CD4-positive, CD25-positive, alpha-beta regulatory T cell (primary cell): ENCODE results near the gene RPL36AL. TPM values are rescaled to one million over a fixed set of nuclear protein-coding genes. Genes with fewer than 3 reads are reported as not detected.
A peak's percentile ranks its signal among the peaks of the same experiment; 100 is the strongest.
"Not testable (repeated sequence)": the region's sequence is repeated elsewhere in the genome, so short reads cannot be mapped to it uniquely, and the experiment has no call there.

ENCODE experiments used
- ATAC-seq, 2 donors: fragments of 150-1000 bp; cut with Tn5 transposase; one replicate each; pipeline ENCODE4 v1.10.0; 2021; ENCODE audit warnings: low read depth in 2 of 2, moderate number of reproducible peaks in 2 of 2, moderate library complexity in 1 of 2
- DNase-seq, 3 donors: peaks; one replicate each; pipeline versions ENCODE4 v3.0.0 to v3.0.0-alpha.2; 2012 to 2022; ENCODE audit warnings: mixed read lengths in 1 of 3
- H3K27ac ChIP-seq: one replicate; pipeline ENCODE4 v1.7.0; 2013; ENCODE audit warnings: mild to moderate bottlenecking, low read length; ENCODE audit not compliant: insufficient read depth, poor library complexity, severe bottlenecking
- H3K27me3 ChIP-seq: one replicate; pipeline ENCODE4 v1.7.0; 2013; ENCODE audit warnings: low read length; ENCODE audit not compliant: control insufficient read depth, insufficient read depth
- H3K36me3 ChIP-seq: one replicate; pipeline ENCODE4 v1.7.0; 2013; ENCODE audit warnings: mild to moderate bottlenecking, low read length, moderate library complexity; ENCODE audit not compliant: control insufficient read depth, insufficient read depth
- H3K4me1 ChIP-seq: 2 replicates; pipeline ENCODE4 v1.7.0; 2013; ENCODE audit warnings: mild to moderate bottlenecking, low read length; ENCODE audit not compliant: insufficient read depth, control insufficient read depth, poor library complexity, severe bottlenecking
- H3K4me3 ChIP-seq: one replicate; pipeline ENCODE4 v1.7.0; 2013; ENCODE audit warnings: low read depth, mild to moderate bottlenecking, low read length, moderate library complexity
- H3K9me3 ChIP-seq, 2 experiments: 1 replicate in 1 of 2; 2 replicates in 1 of 2; pipeline ENCODE4 v1.7.0; 2013; ENCODE audit warnings: low read length in 2 of 2, mild to moderate bottlenecking in 1 of 2, moderate library complexity in 1 of 2; ENCODE audit not compliant: control insufficient read depth in 2 of 2
- H3K27ac Mint-ChIP-seq, 3 donors: one replicate each; pipeline ENCODE4 v1.8.0; 2020 to 2022; ENCODE audit warnings: mild to moderate bottlenecking in 3 of 3, mixed read lengths in 3 of 3, moderate library complexity in 2 of 3
- H3K27me3 Mint-ChIP-seq: one replicate; pipeline ENCODE4 v1.8.0; 2022; ENCODE audit warnings: mild to moderate bottlenecking, mixed read lengths
- H3K36me3 Mint-ChIP-seq: one replicate; pipeline ENCODE4 v1.8.0; 2020; ENCODE audit warnings: mixed read lengths
- H3K4me1 Mint-ChIP-seq, 4 donors: one replicate each; pipeline ENCODE4 v1.8.0; 2020 to 2022; ENCODE audit warnings: mixed read lengths in 4 of 4, mild to moderate bottlenecking in 1 of 4
- H3K4me3 Mint-ChIP-seq, 4 donors: one replicate each; pipeline ENCODE4 v1.8.0; 2020 to 2022; ENCODE audit warnings: mild to moderate bottlenecking in 4 of 4, mixed read lengths in 4 of 4, moderate library complexity in 3 of 4
- H3K9me3 Mint-ChIP-seq, 7 donors: one replicate each; pipeline ENCODE4 v1.8.0; 2020 to 2022; ENCODE audit warnings: mixed read lengths in 7 of 7, mild to moderate bottlenecking in 3 of 7, moderate library complexity in 2 of 7
- polyA plus RNA-seq, 4 donors: library from polyadenylated mRNA; unstranded; fragments of 300-500 nt; fragmentation: Illumina TruSeq; gene quantifications; one replicate each; pipeline ENCODE4 v1.2.3, GENCODE V29; 2021
- total RNA-seq: library from RNA; stranded (reverse); gene quantifications from one replicate; pipeline ENCODE4 v1.2.3, GENCODE V29; 2022

Gene RPL36AL
- total and polyA plus RNA-seq, 5 donors from 2014 or later = 240 to 774 (median 735) TPM

DNA sequence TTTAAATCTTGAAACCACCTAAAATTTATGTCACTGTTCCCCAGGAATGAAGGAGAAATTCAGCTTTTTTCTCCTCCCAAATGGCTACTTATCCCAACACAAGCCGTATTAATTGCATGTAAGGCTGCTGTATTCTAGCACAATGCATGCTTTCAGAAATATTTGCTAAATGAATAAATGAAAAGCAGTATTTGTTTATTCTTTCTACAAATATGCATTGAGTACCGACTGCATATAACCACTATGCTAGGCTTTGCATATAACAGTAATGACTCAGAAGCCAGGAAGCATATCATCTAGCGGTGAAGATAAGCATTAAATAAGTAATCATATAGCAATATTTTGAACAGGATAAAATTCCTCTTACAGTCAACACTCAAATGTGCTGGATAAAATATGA, 27.4 kb downstream of the RPL36AL start:
- ATAC-seq (no peak), DNase-seq (no peak)
- Mint-ChIP-seq H3K36me3 (no peaks in the 10 kb centered on the region), H3K9me3 (peaks cover 0 to 2% (median 0%) of the 10 kb centered on the region in 7 donors), H3K4me3 (no peak overlapping the region), H3K4me1 (peaks cover 8 to 18% (median 13%) of the 10 kb centered on the region in 4 donors), H3K27me3 (no peaks in the 10 kb centered on the region), H3K27ac (no peak overlapping the region)
- H3K27ac ChIP-seq = no peak overlapping the region
- no peaks in the 10 kb centered on the region for H3K36me3 ChIP-seq
- peaks cover 15% of the 10 kb centered on the region for H3K4me1 ChIP-seq
- H3K27me3 ChIP-seq = no peaks in the 10 kb centered on the region
- no peaks in the 10 kb centered on the region for H3K9me3 ChIP-seq
- no peak overlapping the region for H3K4me3 ChIP-seq

DNA sequence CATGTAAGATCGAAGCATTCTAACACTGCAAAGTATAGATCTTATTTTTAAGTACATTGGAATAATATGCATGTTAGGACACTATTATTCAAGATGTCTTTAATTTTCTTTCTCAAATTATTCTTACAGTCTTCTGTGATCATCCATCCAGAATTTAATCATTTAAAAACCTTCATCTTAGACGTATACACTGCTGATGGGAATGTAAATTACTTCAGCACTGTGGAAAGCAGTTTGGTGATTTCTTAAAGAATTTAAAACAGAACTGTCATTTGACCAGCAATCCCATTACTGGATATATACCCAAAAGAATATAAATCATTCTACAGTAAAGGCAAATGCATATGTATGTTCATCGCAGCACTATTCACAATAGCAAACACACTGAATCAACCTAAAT, 31.0 kb downstream of the RPL36AL start:
- Histone ChIP-seq H3K27ac (no peak overlapping the region), H3K4me3 (no peak overlapping the region), H3K36me3 (peaks cover 3% of the 10 kb centered on the region), H3K4me1 (peaks cover 4% of the 10 kb centered on the region), H3K9me3 (no peaks in the 10 kb centered on the region), H3K27me3 (no peaks in the 10 kb centered on the region)
- peaks cover 0 to 7% (median 0%) of the 10 kb centered on the region in 7 donors for H3K9me3 Mint-ChIP-seq
- ATAC-seq (no peak), DNase-seq (no peak)
- H3K27me3 Mint-ChIP-seq = peaks cover 11% of the 10 kb centered on the region
- peaks cover 9% of the 10 kb centered on the region for H3K36me3 Mint-ChIP-seq
- peaks cover 8 to 30% (median 19%) of the 10 kb centered on the region in 4 donors for H3K4me1 Mint-ChIP-seq
- H3K27ac Mint-ChIP-seq = peak overlapping the region in 1 of 3 donors; percentile 67
- peak overlapping the region in 2 of 4 donors; percentile 7 to 28 for H3K4me3 Mint-ChIP-seq

DNA sequence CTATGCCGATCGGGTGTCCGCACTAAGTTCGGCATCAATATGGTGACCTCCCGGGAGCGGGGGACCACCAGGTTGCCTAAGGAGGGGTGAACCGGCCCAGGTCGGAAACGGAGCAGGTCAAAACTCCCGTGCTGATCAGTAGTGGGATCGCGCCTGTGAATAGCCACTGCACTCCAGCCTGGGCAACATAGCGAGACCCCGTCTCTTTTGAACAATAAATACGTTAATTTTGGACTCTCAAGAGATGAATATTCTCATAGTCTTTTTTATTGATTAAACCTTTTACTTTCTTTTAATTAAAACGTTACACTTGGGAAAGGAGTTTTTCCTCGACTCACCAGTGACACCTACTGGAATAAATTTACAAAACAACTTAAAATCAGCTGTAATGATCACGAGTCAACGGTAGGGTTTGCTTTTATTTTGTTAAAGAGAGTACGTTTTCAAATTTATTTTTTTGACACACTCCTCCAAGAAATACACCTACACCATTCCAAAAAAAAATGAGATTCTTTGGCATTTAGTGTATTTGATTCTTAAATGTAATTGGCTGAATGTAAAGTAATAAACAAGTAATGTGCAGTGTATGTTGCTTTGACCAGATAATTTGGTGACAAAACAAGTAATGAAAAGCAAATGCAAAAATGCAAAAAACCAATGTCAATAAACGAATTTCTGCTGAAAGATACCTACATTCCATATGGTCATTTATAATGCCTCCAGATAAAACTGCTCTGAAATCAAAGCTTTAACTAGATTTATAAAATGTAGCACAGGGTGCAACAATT, 33.6 kb downstream of the RPL36AL start:
- Mint-ChIP-seq H3K4me3 (peak overlapping the region; percentile 91 to 96 (median 94)), H3K4me1 (peaks cover 27 to 56% (median 39%) of the 10 kb centered on the region in 4 donors), H3K27ac (peak overlapping the region; percentile 97 to 100 (median 99)), H3K27me3 (peaks cover 11% of the 10 kb centered on the region), H3K36me3 (peaks cover 34% of the 10 kb centered on the region), H3K9me3 (peaks cover 0 to 7% (median 0%) of the 10 kb centered on the region in 7 donors)
- Histone ChIP-seq H3K4me1 (peaks cover 28% of the 10 kb centered on the region), H3K27me3 (no peaks in the 10 kb centered on the region), H3K4me3 (peak overlapping the region; percentile 100), H3K9me3 (no peaks in the 10 kb centered on the region), H3K27ac (peak overlapping the region; percentile 97), H3K36me3 (peaks cover 27% of the 10 kb centered on the region)
- ATAC-seq = peak; percentile 35 to 39
- peak; percentile 18 to 86 (median 83) for DNase-seq

DNA sequence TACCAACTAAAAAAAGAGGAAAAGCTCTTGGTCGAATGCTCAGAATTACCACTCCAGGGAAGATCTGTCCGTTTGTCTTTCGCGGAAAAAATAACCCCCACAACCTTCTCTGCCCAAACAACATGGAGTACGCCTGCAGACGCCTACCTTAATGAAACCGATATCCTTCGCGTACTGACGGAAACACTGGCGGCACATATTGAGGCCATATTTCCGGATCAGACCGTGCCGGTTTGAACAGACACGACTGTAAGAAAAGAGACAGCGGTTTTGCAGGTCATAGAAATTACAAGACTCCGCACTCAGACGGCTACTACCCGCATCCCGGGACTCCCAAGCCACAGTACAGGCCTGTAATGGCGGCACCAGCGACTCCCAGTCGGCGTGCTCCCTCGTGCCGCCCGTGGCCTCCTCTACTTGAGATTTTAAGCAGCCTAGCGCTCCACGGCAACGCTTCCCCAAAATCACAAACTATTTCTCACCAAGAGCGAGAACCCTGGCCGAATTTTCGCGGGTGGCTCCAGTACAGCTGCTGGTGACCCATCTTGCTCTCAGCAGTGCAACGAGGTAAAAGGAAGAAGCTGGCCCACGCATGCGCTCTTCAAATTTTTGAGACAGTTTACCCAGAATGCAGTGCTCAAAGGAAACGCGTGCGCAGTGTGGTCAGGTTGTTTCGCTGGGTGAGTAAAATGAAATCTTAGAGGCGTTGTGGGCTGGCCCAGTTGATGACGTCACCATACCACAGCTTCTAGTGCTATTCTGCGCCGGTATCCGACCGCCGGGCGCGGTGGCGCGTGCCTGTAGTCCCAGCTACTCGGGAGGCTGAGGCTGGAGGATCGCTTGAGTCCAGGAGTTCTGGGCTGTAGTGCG, 34.4 kb downstream of the RPL36AL start, which contains the start of gene RPS29:
Gene RPS29 (minus strand): TSS at position 578 of the 870 bp plus-strand sequence. CDS start 34 bp downstream, at position 544.
- Histone ChIP-seq H3K9me3 (no peaks in the 10 kb centered on the region), H3K4me1 (peaks cover 32% of the 10 kb centered on the region)
- H3K36me3 Mint-ChIP-seq = peaks cover 39% of the 10 kb centered on the region

DNA sequence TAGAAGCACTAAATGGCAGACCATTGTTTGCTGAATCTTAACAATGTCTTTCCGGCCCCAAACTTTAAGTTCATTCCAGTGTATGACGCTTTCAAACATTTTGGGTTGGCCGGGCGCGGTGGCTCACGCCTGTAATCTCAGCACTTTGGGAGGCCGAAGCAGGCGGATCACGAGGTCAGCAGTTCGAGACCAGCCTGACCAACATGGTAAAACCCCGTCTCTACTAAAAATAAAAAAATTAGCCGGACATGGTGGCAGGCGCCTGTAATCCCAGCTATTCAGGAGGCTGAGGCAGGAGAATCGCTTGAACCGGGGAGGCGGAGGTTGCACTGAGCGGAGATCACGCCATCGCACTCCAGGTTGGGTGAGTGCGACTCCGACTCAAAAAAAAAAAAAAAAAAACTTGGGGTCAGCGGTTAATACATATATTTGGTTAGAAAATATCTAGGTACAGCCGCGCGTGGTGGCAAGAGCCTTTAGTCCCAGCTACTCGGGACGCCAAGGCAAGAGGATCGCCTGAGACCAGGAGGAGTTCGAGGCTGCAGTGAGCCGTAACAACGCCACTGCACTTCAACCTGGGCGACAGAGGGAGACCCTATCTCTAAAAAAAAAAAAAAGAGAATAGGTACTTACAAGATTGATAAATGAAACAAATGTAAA, 35.3 kb downstream of the RPL36AL start:
- not testable (repeated sequence) for H3K9me3 Mint-ChIP-seq, H3K9me3 ChIP-seq, H3K27me3 ChIP-seq, ATAC-seq
- H3K27ac Mint-ChIP-seq = peak overlapping the region; percentile 54 to 100 (median 97)
- peaks cover 11% of the 10 kb centered on the region for H3K27me3 Mint-ChIP-seq
- Histone ChIP-seq H3K4me1 (peaks cover 34% of the 10 kb centered on the region), H3K27ac (peak overlapping the region; percentile 97), H3K4me3 (peak overlapping the region; percentile 100), H3K36me3 (peaks cover 27% of the 10 kb centered on the region)
- DNase-seq = peak in 1 of 3 donors; percentile 27
- peak overlapping the region; percentile 91 to 96 (median 94) for H3K4me3 Mint-ChIP-seq
- H3K4me1 Mint-ChIP-seq = peaks cover 32 to 68% (median 46%) of the 10 kb centered on the region in 4 donors
- H3K36me3 Mint-ChIP-seq = peaks cover 39% of the 10 kb centered on the region

More for the DNA sequence above, 34.4 kb downstream of the RPL36AL start, which contains the start of gene RPS29:
- peak; percentile 97 to 99 (median 99) for DNase-seq
- H3K4me3 ChIP-seq = peak within 1 kb of the TSS; percentile 100
- peak within 1 kb of the TSS; percentile 97 for H3K27ac ChIP-seq
- Mint-ChIP-seq H3K27me3 (peaks cover 11% of the 10 kb centered on the region), H3K9me3 (peaks cover 0 to 7% (median 0%) of the 10 kb centered on the region in 7 donors), H3K4me1 (peaks cover 30 to 64% (median 45%) of the 10 kb centered on the region in 4 donors), H3K4me3 (peak within 1 kb of the TSS; percentile 91 to 96 (median 94)), H3K27ac (peak within 1 kb of the TSS; percentile 97 to 100 (median 99))
- peak; percentile 85 to 89 for ATAC-seq
- peaks cover 27% of the 10 kb centered on the region for H3K36me3 ChIP-seq
- H3K27me3 ChIP-seq = no peaks in the 10 kb centered on the region

DNA sequence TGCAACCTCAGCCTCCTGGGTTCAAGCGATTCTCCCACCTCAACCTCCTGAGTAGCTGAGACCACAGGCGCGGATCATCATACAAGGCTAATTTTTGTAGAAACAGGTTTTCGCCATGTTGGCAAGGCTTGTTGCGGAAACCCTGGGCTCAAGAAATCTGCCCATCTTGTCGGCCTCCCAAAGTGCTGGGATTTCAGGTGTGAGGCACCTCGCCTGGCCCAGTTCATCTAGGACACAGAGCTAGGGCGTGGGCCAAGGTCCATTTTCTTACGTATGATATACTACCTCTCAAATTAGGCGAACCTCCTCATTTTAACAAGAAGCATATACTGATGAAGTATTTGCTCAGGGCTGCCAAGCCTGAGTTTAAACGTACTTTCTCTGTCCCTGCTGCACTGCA, 36.4 kb downstream of the RPL36AL start:
- H3K36me3 ChIP-seq = peaks cover 27% of the 10 kb centered on the region
- Mint-ChIP-seq H3K4me1 (peaks cover 35 to 75% (median 51%) of the 10 kb centered on the region in 4 donors), H3K27me3 (peaks cover 11% of the 10 kb centered on the region), H3K36me3 (peaks cover 39% of the 10 kb centered on the region), H3K27ac (peak overlapping the region; percentile 48 to 100 (median 83)), H3K9me3 (peaks cover 0 to 5% (median 0%) of the 10 kb centered on the region in 7 donors), H3K4me3 (peak overlapping the region; percentile 91 to 96 (median 94))
- DNase-seq = no peak
- H3K9me3 ChIP-seq = no peaks in the 10 kb centered on the region
- peak overlapping the region; percentile 100 for H3K4me3 ChIP-seq
- H3K27ac ChIP-seq = peak overlapping the region; percentile 97
- no peaks in the 10 kb centered on the region for H3K27me3 ChIP-seq
- ATAC-seq = no peak
- H3K4me1 ChIP-seq = peaks cover 38% of the 10 kb centered on the region

DNA sequence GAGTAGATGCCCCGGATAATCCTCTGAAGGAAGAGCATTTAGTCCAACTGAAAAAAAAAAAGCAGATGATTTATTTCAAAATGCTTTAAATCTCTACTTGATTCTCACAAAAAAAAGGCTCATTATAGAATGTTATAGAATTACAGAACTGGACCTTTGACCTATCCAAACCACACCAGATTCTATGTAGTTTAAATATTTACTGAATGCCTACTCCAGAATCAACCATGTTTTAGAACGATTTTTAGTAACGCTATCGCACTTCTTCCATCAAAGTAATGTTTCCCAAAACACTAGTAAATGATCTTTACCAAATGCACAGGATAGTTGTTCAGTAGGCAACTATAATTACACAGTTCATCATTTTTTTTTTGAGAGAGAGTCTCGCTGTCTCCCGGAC, 36.8 kb downstream of the RPL36AL start:
- Mint-ChIP-seq H3K4me3 (peak overlapping the region; percentile 91 to 96 (median 94)), H3K27ac (peak overlapping the region; percentile 48 to 100 (median 83)), H3K9me3 (peaks cover 0 to 5% (median 0%) of the 10 kb centered on the region in 7 donors), H3K27me3 (peaks cover 11% of the 10 kb centered on the region), H3K36me3 (peaks cover 39% of the 10 kb centered on the region), H3K4me1 (peaks cover 35 to 79% (median 52%) of the 10 kb centered on the region in 4 donors)
- ATAC-seq (no peak), DNase-seq (no peak)
- Histone ChIP-seq H3K4me3 (peak overlapping the region; percentile 100), H3K36me3 (peaks cover 27% of the 10 kb centered on the region), H3K9me3 (no peaks in the 10 kb centered on the region), H3K27ac (no peak overlapping the region), H3K27me3 (no peaks in the 10 kb centered on the region), H3K4me1 (peaks cover 38% of the 10 kb centered on the region)
